ENCODE measurements around the gene SLC41A3. TPM values are rescaled to one million over a fixed set of nuclear protein-coding genes. Genes with fewer than 3 reads are reported as not detected.

Gene SLC41A3
- total and polyA plus RNA-seq, 4 donors, result 9.3 to 19.8 (median 12.7) TPM

DNA sequence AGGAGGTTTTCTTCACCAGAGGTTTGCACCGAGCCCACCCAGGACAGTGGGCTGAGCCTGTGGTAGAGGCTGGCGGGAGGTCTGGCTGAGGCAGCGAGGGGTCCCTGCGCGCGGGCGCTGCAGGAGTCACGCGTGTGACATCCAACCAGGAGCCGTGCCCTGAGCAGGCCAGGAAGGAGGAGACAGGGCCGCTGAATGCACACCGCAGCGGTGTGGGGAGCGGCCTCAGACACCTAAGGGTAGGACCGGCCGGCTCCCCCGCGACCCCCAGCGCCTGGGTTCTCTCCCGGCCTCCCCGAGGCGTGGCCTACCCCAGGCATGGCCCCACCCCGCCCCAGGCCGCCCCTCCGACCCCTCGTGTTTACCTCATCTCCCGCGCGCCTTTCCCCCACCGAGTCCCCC lies 412 bp downstream of the SLC41A3 start:
- Histone ChIP-seq H3K9me3 (ENCODE audit: control insufficient read depth in 4 of 4, low read length in 3 of 4) (no peaks in the 10 kb centered on the region), H3K9ac (ENCODE audit: low read depth in 1 of 2, low read length in 2 of 2) (peak overlapping the region in 1 of 2 donors; percentile 28), H3K27me3 (ENCODE audit: control insufficient read depth in 4 of 4, insufficient read depth in 4 of 4, low read length in 3 of 4) (no peaks in the 10 kb centered on the region), H3K27ac (ENCODE audit: low read depth in 1 of 2, low read length in 2 of 2) (peak overlapping the region; percentile 53 to 63), H3K4me3 (ENCODE audit: low read depth in 1 of 3, low read length in 3 of 3) (peak overlapping the region in 2 of 3 donors; percentile 78 to 99), H3K4me1 (ENCODE audit: control insufficient read depth in 4 of 4, insufficient read depth in 4 of 4, low read length in 3 of 4) (peaks cover 0 to 12% (median 4%) of the 10 kb centered on the region in 4 donors), H3K36me3 (ENCODE audit: control insufficient read depth in 4 of 4, insufficient read depth in 3 of 4, low read depth in 1 of 4, low read length in 3 of 4) (no peaks in the 10 kb centered on the region)
- TF ChIP-seq TAF1 (conservative IDR thresholded peaks at IDR 0.05) (no peak), FOXA2 (IDR thresholded peaks at IDR 0.05) (no peak), EGR1 (IDR thresholded peaks at IDR 0.05; ENCODE audit: low read depth in 2 of 2) (no peak), RXRA (IDR thresholded peaks at IDR 0.05) (no peak), RAD21 (IDR thresholded peaks at IDR 0.05) (no peak), NR2F2 (IDR thresholded peaks at IDR 0.05) (no peak), FOXA1 (IDR thresholded peaks at IDR 0.05) (no peak), SP1 (IDR thresholded peaks at IDR 0.05) (no peak), HNF4G (IDR thresholded peaks at IDR 0.05) (no peak), YY1 (IDR thresholded peaks at IDR 0.05) (no peak), GABPA (IDR thresholded peaks at IDR 0.05 in 1 of 2, conservative IDR thresholded peaks at IDR 0.05 in 1 of 2) (no peak), JUND (IDR thresholded peaks at IDR 0.05) (no peak), HNF4A (conservative IDR thresholded peaks at IDR 0.05) (no peak)
- TF ChIP-seq, protein P1, sequence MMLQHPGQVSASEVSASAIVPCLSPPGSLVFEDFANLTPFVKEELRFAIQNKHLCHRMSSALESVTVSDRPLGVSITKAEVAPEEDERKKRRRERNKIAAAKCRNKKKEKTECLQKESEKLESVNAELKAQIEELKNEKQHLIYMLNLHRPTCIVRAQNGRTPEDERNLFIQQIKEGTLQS (IDR thresholded peaks at IDR 0.05), result no peak
- TF ChIP-seq, protein P2, sequence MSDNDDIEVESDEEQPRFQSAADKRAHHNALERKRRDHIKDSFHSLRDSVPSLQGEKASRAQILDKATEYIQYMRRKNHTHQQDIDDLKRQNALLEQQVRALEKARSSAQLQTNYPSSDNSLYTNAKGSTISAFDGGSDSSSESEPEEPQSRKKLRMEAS (IDR thresholded peaks at IDR 0.05), result no peak
- TF ChIP-seq, protein P3, sequence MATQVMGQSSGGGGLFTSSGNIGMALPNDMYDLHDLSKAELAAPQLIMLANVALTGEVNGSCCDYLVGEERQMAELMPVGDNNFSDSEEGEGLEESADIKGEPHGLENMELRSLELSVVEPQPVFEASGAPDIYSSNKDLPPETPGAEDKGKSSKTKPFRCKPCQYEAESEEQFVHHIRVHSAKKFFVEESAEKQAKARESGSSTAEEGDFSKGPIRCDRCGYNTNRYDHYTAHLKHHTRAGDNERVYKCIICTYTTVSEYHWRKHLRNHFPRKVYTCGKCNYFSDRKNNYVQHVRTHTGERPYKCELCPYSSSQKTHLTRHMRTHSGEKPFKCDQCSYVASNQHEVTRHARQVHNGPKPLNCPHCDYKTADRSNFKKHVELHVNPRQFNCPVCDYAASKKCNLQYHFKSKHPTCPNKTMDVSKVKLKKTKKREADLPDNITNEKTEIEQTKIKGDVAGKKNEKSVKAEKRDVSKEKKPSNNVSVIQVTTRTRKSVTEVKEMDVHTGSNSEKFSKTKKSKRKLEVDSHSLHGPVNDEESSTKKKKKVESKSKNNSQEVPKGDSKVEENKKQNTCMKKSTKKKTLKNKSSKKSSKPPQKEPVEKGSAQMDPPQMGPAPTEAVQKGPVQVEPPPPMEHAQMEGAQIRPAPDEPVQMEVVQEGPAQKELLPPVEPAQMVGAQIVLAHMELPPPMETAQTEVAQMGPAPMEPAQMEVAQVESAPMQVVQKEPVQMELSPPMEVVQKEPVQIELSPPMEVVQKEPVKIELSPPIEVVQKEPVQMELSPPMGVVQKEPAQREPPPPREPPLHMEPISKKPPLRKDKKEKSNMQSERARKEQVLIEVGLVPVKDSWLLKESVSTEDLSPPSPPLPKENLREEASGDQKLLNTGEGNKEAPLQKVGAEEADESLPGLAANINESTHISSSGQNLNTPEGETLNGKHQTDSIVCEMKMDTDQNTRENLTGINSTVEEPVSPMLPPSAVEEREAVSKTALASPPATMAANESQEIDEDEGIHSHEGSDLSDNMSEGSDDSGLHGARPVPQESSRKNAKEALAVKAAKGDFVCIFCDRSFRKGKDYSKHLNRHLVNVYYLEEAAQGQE (IDR thresholded peaks at IDR 0.05), result no peak
- TF ChIP-seq, protein P4, sequence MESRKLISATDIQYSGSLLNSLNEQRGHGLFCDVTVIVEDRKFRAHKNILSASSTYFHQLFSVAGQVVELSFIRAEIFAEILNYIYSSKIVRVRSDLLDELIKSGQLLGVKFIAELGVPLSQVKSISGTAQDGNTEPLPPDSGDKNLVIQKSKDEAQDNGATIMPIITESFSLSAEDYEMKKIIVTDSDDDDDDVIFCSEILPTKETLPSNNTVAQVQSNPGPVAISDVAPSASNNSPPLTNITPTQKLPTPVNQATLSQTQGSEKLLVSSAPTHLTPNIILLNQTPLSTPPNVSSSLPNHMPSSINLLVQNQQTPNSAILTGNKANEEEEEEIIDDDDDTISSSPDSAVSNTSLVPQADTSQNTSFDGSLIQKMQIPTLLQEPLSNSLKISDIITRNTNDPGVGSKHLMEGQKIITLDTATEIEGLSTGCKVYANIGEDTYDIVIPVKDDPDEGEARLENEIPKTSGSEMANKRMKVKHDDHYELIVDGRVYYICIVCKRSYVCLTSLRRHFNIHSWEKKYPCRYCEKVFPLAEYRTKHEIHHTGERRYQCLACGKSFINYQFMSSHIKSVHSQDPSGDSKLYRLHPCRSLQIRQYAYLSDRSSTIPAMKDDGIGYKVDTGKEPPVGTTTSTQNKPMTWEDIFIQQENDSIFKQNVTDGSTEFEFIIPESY (IDR thresholded peaks at IDR 0.05), result no peak
- TF ChIP-seq, protein P5, sequence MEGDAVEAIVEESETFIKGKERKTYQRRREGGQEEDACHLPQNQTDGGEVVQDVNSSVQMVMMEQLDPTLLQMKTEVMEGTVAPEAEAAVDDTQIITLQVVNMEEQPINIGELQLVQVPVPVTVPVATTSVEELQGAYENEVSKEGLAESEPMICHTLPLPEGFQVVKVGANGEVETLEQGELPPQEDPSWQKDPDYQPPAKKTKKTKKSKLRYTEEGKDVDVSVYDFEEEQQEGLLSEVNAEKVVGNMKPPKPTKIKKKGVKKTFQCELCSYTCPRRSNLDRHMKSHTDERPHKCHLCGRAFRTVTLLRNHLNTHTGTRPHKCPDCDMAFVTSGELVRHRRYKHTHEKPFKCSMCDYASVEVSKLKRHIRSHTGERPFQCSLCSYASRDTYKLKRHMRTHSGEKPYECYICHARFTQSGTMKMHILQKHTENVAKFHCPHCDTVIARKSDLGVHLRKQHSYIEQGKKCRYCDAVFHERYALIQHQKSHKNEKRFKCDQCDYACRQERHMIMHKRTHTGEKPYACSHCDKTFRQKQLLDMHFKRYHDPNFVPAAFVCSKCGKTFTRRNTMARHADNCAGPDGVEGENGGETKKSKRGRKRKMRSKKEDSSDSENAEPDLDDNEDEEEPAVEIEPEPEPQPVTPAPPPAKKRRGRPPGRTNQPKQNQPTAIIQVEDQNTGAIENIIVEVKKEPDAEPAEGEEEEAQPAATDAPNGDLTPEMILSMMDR (IDR thresholded peaks at IDR 0.05; ENCODE audit: low read depth, low read length, missing input control), result no peak
- DNase-seq (ENCODE audit: low spot score), result no peak
- 1% methylated on average over 30 of the region's 30 CpGs for WGBS

Data from liver (tissue), 9 donors.